ENCODE results near the gene NEFH.

DNA sequence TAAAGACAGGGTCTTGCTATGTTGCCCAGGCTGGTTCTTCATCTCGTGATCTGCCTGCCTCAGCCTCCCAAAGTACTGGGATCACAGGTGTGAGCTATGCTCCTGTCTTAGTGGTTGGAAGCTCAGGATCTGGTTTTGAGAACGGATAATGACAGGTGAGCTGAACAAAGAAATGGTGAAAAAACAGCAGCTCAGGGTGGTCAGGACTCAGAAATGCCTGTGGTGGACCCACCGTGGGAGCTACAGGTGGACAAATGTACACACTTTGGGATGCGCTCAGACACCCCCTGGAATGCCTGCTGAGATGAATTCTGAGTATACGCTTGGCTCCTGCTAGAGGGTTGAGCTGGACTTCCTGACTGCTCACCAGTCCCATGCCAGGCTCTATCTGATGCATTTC, 32.1 kb upstream of the NEFH start:
- TF ChIP-seq, protein P1, sequence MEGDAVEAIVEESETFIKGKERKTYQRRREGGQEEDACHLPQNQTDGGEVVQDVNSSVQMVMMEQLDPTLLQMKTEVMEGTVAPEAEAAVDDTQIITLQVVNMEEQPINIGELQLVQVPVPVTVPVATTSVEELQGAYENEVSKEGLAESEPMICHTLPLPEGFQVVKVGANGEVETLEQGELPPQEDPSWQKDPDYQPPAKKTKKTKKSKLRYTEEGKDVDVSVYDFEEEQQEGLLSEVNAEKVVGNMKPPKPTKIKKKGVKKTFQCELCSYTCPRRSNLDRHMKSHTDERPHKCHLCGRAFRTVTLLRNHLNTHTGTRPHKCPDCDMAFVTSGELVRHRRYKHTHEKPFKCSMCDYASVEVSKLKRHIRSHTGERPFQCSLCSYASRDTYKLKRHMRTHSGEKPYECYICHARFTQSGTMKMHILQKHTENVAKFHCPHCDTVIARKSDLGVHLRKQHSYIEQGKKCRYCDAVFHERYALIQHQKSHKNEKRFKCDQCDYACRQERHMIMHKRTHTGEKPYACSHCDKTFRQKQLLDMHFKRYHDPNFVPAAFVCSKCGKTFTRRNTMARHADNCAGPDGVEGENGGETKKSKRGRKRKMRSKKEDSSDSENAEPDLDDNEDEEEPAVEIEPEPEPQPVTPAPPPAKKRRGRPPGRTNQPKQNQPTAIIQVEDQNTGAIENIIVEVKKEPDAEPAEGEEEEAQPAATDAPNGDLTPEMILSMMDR (IDR thresholded peaks at IDR 0.05) = no peak
- no peak for TF ChIP-seq POLR2A (IDR thresholded peaks at IDR 0.05)

All from sigmoid colon (tissue), 3 donors.